SKM-1 (cell line): ENCODE results near the gene C11orf65.
A peak's percentile ranks its signal among the peaks of the same experiment; 100 is the strongest.

Source experiments
- DNase-seq: peaks from one replicate; lab custom pipeline; 2025; ENCODE audit not compliant: unreplicated experiment; lab: John Stamatoyannopoulos, UW

C11orf65 gene

GRCh38 chr11:108467091-108467823 lies at the start of gene C11orf65:
Gene C11orf65, minus strand, starts transcription at chr11:108467529. Its CDS starts 5,970 bp downstream, at chr11:108461559.
- DNase-seq, result peak; percentile 90

GRCh38 chr11:108516125-108516524 lies 48.8 kb upstream of the C11orf65 start:
- DNase-seq, result no peak

- no peak for DNase-seq
Measured at GRCh38 chr11:108512708-108513107, 45.4 kb upstream of the C11orf65 start.

GRCh38 chr11:108511851-108512474 lies 44.6 kb upstream of the C11orf65 start:
- DNase-seq, result no peak

GRCh38 chr11:108508653-108509593 lies 41.6 kb upstream of the C11orf65 start:
- no peak for DNase-seq

GRCh38 chr11:108501396-108501795 lies 34.1 kb upstream of the C11orf65 start:
- no peak for DNase-seq

- DNase-seq, result no peak
Measured at GRCh38 chr11:108500721-108501120, 33.4 kb upstream of the C11orf65 start.

- no peak for DNase-seq
Measured at GRCh38 chr11:108500169-108500568, 32.8 kb upstream of the C11orf65 start.

- DNase-seq, result no peak
Measured at GRCh38 chr11:108498816-108499408, 31.6 kb upstream of the C11orf65 start.

- DNase-seq, result peak; percentile 52
Measured at GRCh38 chr11:108498046-108498815, 30.9 kb upstream of the C11orf65 start, which contains the start of gene POGLUT3. Gene POGLUT3, minus strand, starts transcription at chr11:108498384. Its CDS starts 18 bp downstream, at chr11:108498366.

- peak; percentile 72 for DNase-seq
Measured at GRCh38 chr11:108497317-108498045, 30.2 kb upstream of the C11orf65 start.

- DNase-seq, result no peak
Measured at GRCh38 chr11:108496643-108497256, 29.4 kb upstream of the C11orf65 start.

- DNase-seq, result no peak
Measured at GRCh38 chr11:108495326-108495725, 28.0 kb upstream of the C11orf65 start.

- DNase-seq, result no peak
Measured at GRCh38 chr11:108494182-108494581, 26.9 kb upstream of the C11orf65 start.

- DNase-seq, result no peak
Measured at GRCh38 chr11:108491936-108492335, 24.6 kb upstream of the C11orf65 start.

GRCh38 chr11:108486828-108487227 lies 19.5 kb upstream of the C11orf65 start:
- DNase-seq, result no peak

- no peak for DNase-seq
Measured at GRCh38 chr11:108486331-108486730, 19.0 kb upstream of the C11orf65 start.

GRCh38 chr11:108483163-108483562 lies 15.8 kb upstream of the C11orf65 start:
- DNase-seq, result no peak
